ENCODE results near the gene PYGM. TPM values are rescaled to one million over a fixed set of nuclear protein-coding genes. Genes with fewer than 3 reads are reported as not detected.

The PYGM gene
- total RNA-seq, 2 donors from 2014 or later = 17.8 to 84.7 TPM

- Histone ChIP-seq H3K36me3 (no peaks in the 10 kb centered on the region), H3K27ac (no peak overlapping the region), H3K4me3 (no peak overlapping the region), H3K9me3 (no peaks in the 10 kb centered on the region), H3K27me3 (peaks cover 22 to 29% of the 10 kb centered on the region in 2 donors), H3K4me1 (peaks cover 0 to 21% of the 10 kb centered on the region in 2 donors)
- no peak for TF ChIP-seq CTCF (IDR thresholded peaks at IDR 0.05)
- DNase-seq (ENCODE audit: low spot score) = no peak
Observed at GRCh38 chr11:64714666-64715065, 45.1 kb downstream of the PYGM start.

- Histone ChIP-seq H3K4me1 (peaks cover 0 to 21% of the 10 kb centered on the region in 2 donors), H3K27ac (no peak overlapping the region), H3K36me3 (no peaks in the 10 kb centered on the region), H3K27me3 (peaks cover 22 to 28% of the 10 kb centered on the region in 2 donors), H3K9me3 (no peaks in the 10 kb centered on the region), H3K4me3 (no peak overlapping the region)
- no peak for DNase-seq (ENCODE audit: low spot score)
- no peak for TF ChIP-seq CTCF (IDR thresholded peaks at IDR 0.05)
Observed at GRCh38 chr11:64713781-64714363, 45.9 kb downstream of the PYGM start.

GRCh38 chr11:64713016-64713707, 46.6 kb downstream of the PYGM start:
- DNase-seq (ENCODE audit: low spot score) = no peak
- Histone ChIP-seq H3K27ac (no peak overlapping the region), H3K4me1 (peaks cover 0 to 21% of the 10 kb centered on the region in 2 donors), H3K36me3 (no peaks in the 10 kb centered on the region), H3K9me3 (no peaks in the 10 kb centered on the region), H3K27me3 (peaks cover 22 to 26% of the 10 kb centered on the region in 2 donors), H3K4me3 (no peak overlapping the region)
- no peak for TF ChIP-seq CTCF (IDR thresholded peaks at IDR 0.05)

GRCh38 chr11:64712430-64713015, 47.3 kb downstream of the PYGM start:
- DNase-seq (ENCODE audit: low spot score) = no peak
- Histone ChIP-seq H3K27ac (no peak overlapping the region), H3K9me3 (no peaks in the 10 kb centered on the region), H3K4me1 (peaks cover 0 to 21% of the 10 kb centered on the region in 2 donors), H3K4me3 (no peak overlapping the region), H3K27me3 (peaks cover 22 to 26% of the 10 kb centered on the region in 2 donors), H3K36me3 (no peaks in the 10 kb centered on the region)
- TF ChIP-seq CTCF (IDR thresholded peaks at IDR 0.05) = no peak

- Histone ChIP-seq H3K4me1 (peaks cover 0 to 21% of the 10 kb centered on the region in 2 donors), H3K36me3 (no peaks in the 10 kb centered on the region), H3K4me3 (no peak overlapping the region), H3K9me3 (no peaks in the 10 kb centered on the region), H3K27me3 (peaks cover 22 to 26% of the 10 kb centered on the region in 2 donors), H3K27ac (no peak overlapping the region)
- TF ChIP-seq CTCF (IDR thresholded peaks at IDR 0.05) = no peak
- no peak for DNase-seq (ENCODE audit: low spot score)
Observed at GRCh38 chr11:64711956-64712362, 47.8 kb downstream of the PYGM start.
